Keratinocyte (primary cell): ENCODE data around the gene KRT84. TPM values are rescaled to one million over a fixed set of nuclear protein-coding genes. Genes with fewer than 3 reads are reported as not detected.

Source experiments
- DNase-seq: peaks from one replicate; pipeline ENCODE4 v3.0.0-alpha.2; 2011; ENCODE audit warnings: low read depth, missing footprints, low spot score
- FAIRE-seq: peaks from 2 replicates; lab custom pipeline; 2011; peaks lifted over from hg19 to GRCh38; lab: Jason Lieb, UNC
- H2AFZ ChIP-seq: 2 replicates; pipeline ENCODE4 v1.6.0; 2012; ENCODE audit warnings: low read length, control low read depth, inconsistent platforms; ENCODE audit not compliant: control insufficient read depth
- H3K27ac ChIP-seq: 2 replicates; pipeline ENCODE4 v1.5.1; 2011; ENCODE audit warnings: low read length; ENCODE audit not compliant: control insufficient read depth, insufficient read depth
- H3K27me3 ChIP-seq: 3 replicates; pipeline ENCODE4 v1.6.0; 2011; ENCODE audit warnings: low read length; ENCODE audit not compliant: control insufficient read depth, insufficient read depth; ENCODE audit errors: extremely low read depth
- H3K36me3 ChIP-seq, 2 experiments: 2 replicates in 1 of 2; 3 replicates in 1 of 2; pipeline ENCODE4 v1.5.1; 2011; ENCODE audit warnings: low read length in 2 of 2, mild to moderate bottlenecking in 1 of 2; ENCODE audit not compliant: control insufficient read depth in 2 of 2, insufficient read depth in 2 of 2; ENCODE audit errors: extremely low read depth in 1 of 2
- H3K4me1 ChIP-seq: 3 replicates; pipeline ENCODE4 v1.5.1; 2011; ENCODE audit warnings: low read length; ENCODE audit not compliant: control insufficient read depth, insufficient read depth; ENCODE audit errors: extremely low read depth
- H3K4me2 ChIP-seq: 3 replicates; pipeline ENCODE4 v1.6.0; 2011; ENCODE audit warnings: low read depth, low read length; ENCODE audit not compliant: control insufficient read depth, insufficient read depth; ENCODE audit errors: extremely low read depth
- H3K4me3 ChIP-seq, 3 experiments: fragments of 200-600 bp in 1 of 3; sonication (generic) in 1 of 3; 2 replicates in 2 of 3; 3 replicates in 1 of 3; pipeline ENCODE4 v1.5.1; 2011 to 2016; ENCODE audit warnings: low read length in 3 of 3, mild to moderate bottlenecking in 3 of 3, control low read depth in 2 of 3, inconsistent platforms in 1 of 3, low read depth in 1 of 3, mixed read lengths in 1 of 3, mixed run types in 1 of 3, moderate library complexity in 1 of 3; ENCODE audit not compliant: control insufficient read depth in 2 of 3, insufficient read depth in 2 of 3; ENCODE audit errors: extremely low read depth in 1 of 3
- H3K79me2 ChIP-seq: 2 replicates; pipeline ENCODE4 v1.6.0; 2012; ENCODE audit warnings: low read length; ENCODE audit not compliant: control insufficient read depth, insufficient read depth
- H3K9ac ChIP-seq: 3 replicates; pipeline ENCODE4 v1.6.0; 2011; ENCODE audit warnings: low read length; ENCODE audit not compliant: control insufficient read depth, insufficient read depth; ENCODE audit errors: extremely low read depth
- H3K9me1 ChIP-seq: 3 replicates; pipeline ENCODE4 v1.6.0; 2011; ENCODE audit warnings: low read length; ENCODE audit not compliant: control insufficient read depth, insufficient read depth; ENCODE audit errors: extremely low read depth
- H3K9me3 ChIP-seq: 2 replicates; pipeline ENCODE4 v1.5.1; 2012; ENCODE audit warnings: low read depth, low read length; ENCODE audit not compliant: control insufficient read depth
- H4K20me1 ChIP-seq: 3 replicates; pipeline ENCODE4 v1.6.0; 2011; ENCODE audit warnings: low read length; ENCODE audit not compliant: control insufficient read depth, insufficient read depth; ENCODE audit errors: extremely low read depth
- CTCF ChIP-seq, 3 experiments: IDR thresholded peaks in 1 of 3; conservative IDR thresholded peaks in 1 of 3; optimal IDR thresholded peaks in 1 of 3; 2 replicates in 2 of 3; 3 replicates in 1 of 3; pipeline versions ENCODE3 to v1.5.1; 2011; ENCODE audit warnings: low read length in 3 of 3, mild to moderate bottlenecking in 3 of 3, moderate library complexity in 2 of 3, control low read depth in 1 of 3, inconsistent platforms in 1 of 3; ENCODE audit not compliant: insufficient read depth in 2 of 3; ENCODE audit errors: extremely low read depth in 1 of 3
- EZH2 ChIP-seq: IDR thresholded peaks from one replicate; pipeline ENCODE4 v1.6.1; 2012; ENCODE audit warnings: inconsistent platforms, mild to moderate bottlenecking, low read length, moderate library complexity
- dilution Hi-C: fragments of 300-500 bp; cut with MboI; formaldehyde crosslinking; loops from one replicate; pipeline ENCODE4 v1.7.0; 2020; ENCODE audit warnings: low sequenced_read_pairs; ENCODE audit not compliant: extremely low pct_ligation_motif_present
- polyA plus RNA-seq, 5 experiments: library from polyadenylated mRNA; depleted of rRNA in 3 of 5; stranded (reverse) in 3 of 5; stranded (forward) in 1 of 5; unstranded in 1 of 5; fragments of >200 nt; gene quantifications; 1 replicate in 1 of 5; 2 replicates in 3 of 5; 3 replicates in 1 of 5; pipeline versions ENCODE4 v1.2.1 to v1.2.3, GENCODE V29; 2011 to 2012; ENCODE audit warnings: missing spikeins in 2 of 5, low read depth in 1 of 5, low replicate concordance in 1 of 5

KRT84 gene
- polyA plus RNA-seq, 1 donor (not counting 4 experiments of a cell fraction or from before 2014, with no cell fraction given): 0.10 TPM

- no peak overlapping the region for H3K4me3 ChIP-seq
- no peak for DNase-seq
- H3K9me3 ChIP-seq: no peaks in the 10 kb centered on the region
- H3K9me1 ChIP-seq: no peaks in the 10 kb centered on the region
- no peaks in the 10 kb centered on the region for H3K79me2 ChIP-seq
- H4K20me1 ChIP-seq: no peaks in the 10 kb centered on the region
- dilution Hi-C loops: no loop called here
- H3K9ac ChIP-seq: no peak overlapping the region
- FAIRE-seq: no peak
- no peaks in the 10 kb centered on the region for H3K27me3 ChIP-seq
- H3K27ac ChIP-seq: no peak overlapping the region
- H2AFZ ChIP-seq: no peak overlapping the region
- TF ChIP-seq EZH2 (no peak), CTCF (optimal IDR thresholded peaks at IDR 0.05 in 1 of 3, IDR thresholded peaks at IDR 0.05 in 1 of 3, conservative IDR thresholded peaks at IDR 0.05 in 1 of 3; ENCODE audit: extremely low read depth in 1 of 3, insufficient read depth in 2 of 3, low read length in 3 of 3) (no peak)
- no peak overlapping the region for H3K4me2 ChIP-seq
- no peaks in the 10 kb centered on the region for H3K36me3 ChIP-seq
- H3K4me1 ChIP-seq: peaks cover 21% of the 10 kb centered on the region
Observed at GRCh38 chr12:52423035-52423434, 37.6 kb upstream of the KRT84 start.

- Histone ChIP-seq H3K9me1 (no peaks in the 10 kb centered on the region), H3K79me2 (no peaks in the 10 kb centered on the region), H3K9ac (no peak overlapping the region), H3K4me2 (no peak overlapping the region), H3K9me3 (no peaks in the 10 kb centered on the region), H2AFZ (no peak overlapping the region), H3K27ac (no peak overlapping the region), H4K20me1 (no peaks in the 10 kb centered on the region), H3K36me3 (no peaks in the 10 kb centered on the region), H3K4me1 (peaks cover 29% of the 10 kb centered on the region), H3K27me3 (no peaks in the 10 kb centered on the region), H3K4me3 (no peak overlapping the region)
- no peak for DNase-seq
- dilution Hi-C loops: no loop called here
- FAIRE-seq: peak; percentile 84
- no peak for TF ChIP-seq EZH2
- TF ChIP-seq CTCF (optimal IDR thresholded peaks at IDR 0.05 in 1 of 3, IDR thresholded peaks at IDR 0.05 in 1 of 3, conservative IDR thresholded peaks at IDR 0.05 in 1 of 3; ENCODE audit: extremely low read depth in 1 of 3, insufficient read depth in 2 of 3, low read length in 3 of 3): no peak
Observed at GRCh38 chr12:52419656-52420055, 34.2 kb upstream of the KRT84 start.
